HL-60 (cell line): Measurements from ENCODE around the gene PCDHGA4.
"Not testable (repeated sequence)": the region's sequence is repeated elsewhere in the genome, so short reads cannot be mapped to it uniquely, and the experiment has no call there.

Source experiments
- DNase-seq, 2 experiments: peaks; one replicate each; pipeline ENCODE4 v3.0.0-alpha.2; 2010 to 2020; ENCODE audit warnings: low read depth in 1 of 2, low spot score in 1 of 2
- H3K27ac ChIP-seq: fragments of 250-450 bp; sonication (Bioruptor Pico); replicated peaks from 2 replicates; pipeline ENCODE4 v1.5.1; 2020; ENCODE audit warnings: mild to moderate bottlenecking, moderate library complexity
- H3K27me3 ChIP-seq: fragments of 250-450 bp; sonication (Bioruptor Pico); 2 replicates; pipeline ENCODE4 v1.5.1; 2021; ENCODE audit warnings: mild to moderate bottlenecking, moderate library complexity; ENCODE audit not compliant: insufficient read depth, poor library complexity, severe bottlenecking
- H3K4me3 ChIP-seq: replicated peaks from 2 replicates; pipeline ENCODE4 v1.5.1; 2011; ENCODE audit warnings: mild to moderate bottlenecking, control low read depth, low read length; ENCODE audit not compliant: insufficient read depth
- GABPA ChIP-seq: IDR thresholded peaks from 2 replicates; pipeline ENCODE4 v1.6.1; 2012; ENCODE audit warnings: low read depth
- POLR2AphosphoS5 ChIP-seq: IDR thresholded peaks from 2 replicates; pipeline ENCODE4 v1.6.1; 2012; ENCODE audit warnings: low read depth
- REST ChIP-seq: IDR thresholded peaks from 2 replicates; pipeline ENCODE4 v1.6.1; 2012; ENCODE audit warnings: low read depth; ENCODE audit not compliant: insufficient replicate concordance
- SPI1 ChIP-seq: IDR thresholded peaks from 2 replicates; pipeline ENCODE4 v1.6.1; 2012; ENCODE audit warnings: low read depth, mild to moderate bottlenecking, borderline replicate concordance
- TF ChIP-seq, protein P1 (sequence below): IDR thresholded peaks from one replicate; pipeline ENCODE4 v1.5.1; 2011; ENCODE audit warnings: low read length, control low read depth, inconsistent platforms; ENCODE audit not compliant: insufficient read depth

The PCDHGA4 gene

DNA sequence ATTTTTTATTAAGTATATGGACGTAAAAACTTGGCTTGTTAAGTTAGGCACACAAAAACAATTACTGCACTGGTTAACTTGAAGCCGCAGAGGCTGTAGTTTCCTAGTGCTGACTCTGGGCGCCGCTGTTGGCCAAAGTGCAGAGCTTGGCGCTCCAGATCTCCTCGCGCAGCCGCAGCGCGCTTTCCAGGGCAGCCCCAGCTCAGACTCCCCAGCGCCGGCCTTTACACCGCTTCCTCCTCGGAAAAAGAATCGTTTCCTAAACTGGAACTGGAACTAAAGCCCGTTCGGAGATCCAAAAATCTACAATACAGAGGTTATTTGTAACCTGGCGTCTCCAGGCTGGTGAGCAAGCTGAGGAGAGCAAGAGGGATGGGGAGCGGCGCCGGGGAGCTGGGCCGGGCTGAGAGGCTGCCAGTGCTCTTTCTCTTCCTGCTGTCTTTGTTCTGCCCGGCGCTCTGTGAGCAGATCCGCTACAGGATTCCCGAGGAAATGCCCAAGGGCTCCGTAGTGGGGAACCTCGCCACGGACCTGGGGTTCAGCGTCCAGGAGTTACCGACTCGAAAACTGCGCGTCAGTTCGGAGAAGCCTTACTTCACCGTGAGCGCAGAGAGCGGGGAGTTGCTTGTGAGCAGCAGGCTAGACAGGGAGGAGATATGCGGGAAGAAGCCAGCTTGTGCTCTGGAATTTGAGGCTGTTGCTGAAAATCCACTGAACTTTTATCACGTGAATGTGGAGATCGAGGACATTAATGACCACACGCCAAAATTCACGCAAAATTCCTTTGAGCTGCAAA lies 43.1 kb downstream of the PCDHGA4 start, which contains the start of gene PCDHGB5:
Gene PCDHGB5 (plus strand): TSS at position 192 of the 796 bp plus-strand sequence. CDS start 181 bp downstream, at position 373.
- TF ChIP-seq, protein P1, sequence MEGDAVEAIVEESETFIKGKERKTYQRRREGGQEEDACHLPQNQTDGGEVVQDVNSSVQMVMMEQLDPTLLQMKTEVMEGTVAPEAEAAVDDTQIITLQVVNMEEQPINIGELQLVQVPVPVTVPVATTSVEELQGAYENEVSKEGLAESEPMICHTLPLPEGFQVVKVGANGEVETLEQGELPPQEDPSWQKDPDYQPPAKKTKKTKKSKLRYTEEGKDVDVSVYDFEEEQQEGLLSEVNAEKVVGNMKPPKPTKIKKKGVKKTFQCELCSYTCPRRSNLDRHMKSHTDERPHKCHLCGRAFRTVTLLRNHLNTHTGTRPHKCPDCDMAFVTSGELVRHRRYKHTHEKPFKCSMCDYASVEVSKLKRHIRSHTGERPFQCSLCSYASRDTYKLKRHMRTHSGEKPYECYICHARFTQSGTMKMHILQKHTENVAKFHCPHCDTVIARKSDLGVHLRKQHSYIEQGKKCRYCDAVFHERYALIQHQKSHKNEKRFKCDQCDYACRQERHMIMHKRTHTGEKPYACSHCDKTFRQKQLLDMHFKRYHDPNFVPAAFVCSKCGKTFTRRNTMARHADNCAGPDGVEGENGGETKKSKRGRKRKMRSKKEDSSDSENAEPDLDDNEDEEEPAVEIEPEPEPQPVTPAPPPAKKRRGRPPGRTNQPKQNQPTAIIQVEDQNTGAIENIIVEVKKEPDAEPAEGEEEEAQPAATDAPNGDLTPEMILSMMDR, result peak; percentile 32

DNA sequence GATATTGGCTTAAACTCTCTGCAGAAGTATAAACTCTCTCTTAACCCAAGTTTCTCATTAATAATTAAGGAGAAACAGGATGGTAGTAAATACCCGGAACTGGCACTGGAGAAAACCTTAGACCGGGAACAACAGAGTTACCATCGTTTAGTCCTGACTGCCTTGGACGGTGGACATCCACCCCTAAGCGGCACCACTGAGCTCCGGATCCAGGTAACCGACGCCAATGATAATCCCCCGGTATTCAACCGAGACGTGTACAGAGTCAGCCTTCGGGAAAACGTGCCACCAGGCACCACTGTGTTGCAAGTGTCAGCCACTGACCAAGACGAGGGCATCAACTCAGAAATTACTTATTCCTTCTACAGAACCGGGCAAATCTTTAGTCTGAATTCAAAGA lies 43.8 kb downstream of the PCDHGA4 start:
- H3K27me3 ChIP-seq, result no peaks in the 10 kb centered on the region
- DNase-seq, result no peak
- no peak overlapping the region for H3K27ac ChIP-seq
- TF ChIP-seq SPI1, result no peak
- TF ChIP-seq GABPA, result no peak
- no peak for TF ChIP-seq REST
- TF ChIP-seq POLR2AphosphoS5, result no peak
- TF ChIP-seq, protein P1, result no peak
- no peak overlapping the region for H3K4me3 ChIP-seq

More for the DNA sequence above, 43.1 kb downstream of the PCDHGA4 start, which contains the start of gene PCDHGB5:
- peak within 1 kb of the TSS; percentile 23 for H3K4me3 ChIP-seq
- not testable (repeated sequence) for H3K27me3 ChIP-seq, H3K27ac ChIP-seq
- DNase-seq, result peak in 1 of 2 experiments; percentile 57

DNA sequence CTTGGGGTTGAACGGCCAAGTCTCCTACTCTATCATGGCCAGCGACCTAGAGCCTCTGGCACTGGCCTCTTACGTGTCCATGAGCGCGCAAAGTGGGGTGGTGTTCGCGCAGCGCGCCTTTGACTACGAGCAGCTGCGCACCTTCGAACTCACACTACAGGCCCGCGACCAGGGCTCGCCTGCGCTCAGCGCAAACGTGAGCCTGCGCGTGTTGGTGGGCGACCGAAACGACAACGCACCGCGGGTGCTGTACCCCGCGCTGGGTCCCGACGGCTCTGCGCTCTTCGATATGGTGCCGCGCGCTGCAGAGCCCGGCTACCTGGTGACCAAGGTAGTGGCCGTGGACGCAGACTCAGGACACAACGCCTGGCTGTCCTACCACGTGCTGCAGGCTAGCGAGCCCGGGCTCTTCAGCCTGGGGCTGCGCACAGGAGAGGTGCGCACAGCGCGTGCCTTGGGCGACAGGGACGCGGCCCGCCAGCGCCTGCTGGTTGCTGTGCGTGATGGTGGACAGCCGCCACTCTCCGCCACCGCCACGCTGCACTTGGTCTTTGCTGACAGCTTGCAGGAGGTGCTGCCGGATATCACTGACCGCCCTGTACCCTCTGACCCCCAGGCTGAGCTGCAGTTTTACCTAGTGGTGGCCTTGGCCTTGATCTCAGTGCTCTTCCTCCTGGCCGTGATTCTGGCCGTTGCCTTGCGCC lies 44.9 kb downstream of the PCDHGA4 start:
- Histone ChIP-seq H3K27ac (no peak overlapping the region), H3K4me3 (no peak overlapping the region)
- no peak for TF ChIP-seq REST

DNA sequence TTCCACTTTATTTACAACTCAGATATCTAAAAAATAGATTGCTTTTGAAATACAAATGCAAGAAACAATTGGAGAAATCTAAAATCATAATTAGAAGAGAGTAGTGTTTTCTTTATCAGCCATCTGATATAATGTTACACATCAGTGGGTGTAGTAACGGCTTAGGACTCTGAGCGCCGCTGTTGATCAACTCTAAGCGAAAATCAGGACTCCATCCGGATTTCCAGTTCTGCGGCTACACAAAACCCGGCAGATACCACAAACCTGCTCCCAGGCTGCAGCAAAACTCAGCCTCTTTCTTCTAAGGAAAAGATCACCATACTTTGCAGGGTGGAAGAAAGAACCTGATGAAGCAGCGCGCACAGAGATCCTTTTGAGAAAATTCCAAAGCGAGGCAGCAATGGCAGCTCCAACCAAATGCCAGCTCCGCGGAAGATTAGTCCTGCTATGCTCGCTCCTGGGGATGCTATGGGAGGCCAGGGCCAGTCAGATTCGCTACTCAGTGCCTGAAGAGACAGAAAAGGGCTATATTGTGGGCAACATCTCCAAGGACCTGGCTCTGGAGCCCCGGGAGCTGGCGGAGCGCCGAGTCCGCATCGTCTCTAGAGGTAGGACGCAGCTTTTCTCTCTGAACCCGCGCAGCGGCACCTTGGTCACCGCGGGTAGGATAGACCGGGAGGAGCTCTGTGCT lies 47.9 kb downstream of the PCDHGA4 start, which contains the start of gene PCDHGA9:
Gene PCDHGA9 (plus strand): TSS at position 226 of the 691 bp plus-strand sequence. CDS start 175 bp downstream, at position 401.
- TF ChIP-seq, protein P1, result peak; percentile 36
- TF ChIP-seq POLR2AphosphoS5, result no peak
- Histone ChIP-seq H3K4me3 (no peak within 1 kb of the TSS), H3K27ac (no peak within 1 kb of the TSS), H3K27me3 (no peaks in the 10 kb centered on the region)
- no peak for DNase-seq

More for the DNA sequence above, 44.9 kb downstream of the PCDHGA4 start:
- no peak for DNase-seq
- H3K27me3 ChIP-seq, result no peaks in the 10 kb centered on the region
